ENCODE results near the gene PATL2.
"Not testable (repeated sequence)": the region's sequence is repeated elsewhere in the genome, so short reads cannot be mapped to it uniquely, and the experiment has no call there.

PATL2 gene

DNA sequence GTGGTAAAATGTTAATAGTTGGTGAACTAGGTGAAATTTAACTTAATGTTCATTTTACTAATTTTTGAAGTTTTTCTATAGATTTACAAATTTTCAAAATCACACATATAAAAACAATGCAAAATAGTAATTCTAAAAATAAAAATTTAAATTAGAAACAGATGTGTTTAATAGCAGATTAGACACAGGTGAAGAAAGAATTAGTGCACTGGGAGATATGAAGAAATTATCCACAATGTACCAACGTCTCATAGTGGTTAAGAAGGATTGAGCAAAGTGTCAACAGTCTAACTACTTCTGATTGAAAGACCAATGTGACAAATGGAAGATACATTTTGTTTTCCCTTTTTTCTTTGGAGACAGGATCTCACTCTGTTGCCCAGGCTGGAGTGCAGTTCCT is 74.1 kb downstream of the PATL2 start:
- peaks cover 20% of the 10 kb centered on the region for H3K36me3 ChIP-seq (ENCODE audit: insufficient read depth, low read length)
- peaks cover 20% of the 10 kb centered on the region for H3K4me1 ChIP-seq (ENCODE audit: control insufficient read depth, insufficient read depth, low read length, unreplicated experiment)
- H3K27ac ChIP-seq (ENCODE audit: low read depth, low read length), result no peak overlapping the region
- H2AFZ ChIP-seq (ENCODE audit: low read length, unreplicated experiment), result no peak overlapping the region
- H3K79me2 ChIP-seq (ENCODE audit: control insufficient read depth, insufficient read depth, low read length, unreplicated experiment), result no peaks in the 10 kb centered on the region
- H3K4me3 ChIP-seq (ENCODE audit: low read depth, low read length), result no peak overlapping the region
- no peaks in the 10 kb centered on the region for H3K27me3 ChIP-seq (ENCODE audit: insufficient read depth, low read length)

DNA sequence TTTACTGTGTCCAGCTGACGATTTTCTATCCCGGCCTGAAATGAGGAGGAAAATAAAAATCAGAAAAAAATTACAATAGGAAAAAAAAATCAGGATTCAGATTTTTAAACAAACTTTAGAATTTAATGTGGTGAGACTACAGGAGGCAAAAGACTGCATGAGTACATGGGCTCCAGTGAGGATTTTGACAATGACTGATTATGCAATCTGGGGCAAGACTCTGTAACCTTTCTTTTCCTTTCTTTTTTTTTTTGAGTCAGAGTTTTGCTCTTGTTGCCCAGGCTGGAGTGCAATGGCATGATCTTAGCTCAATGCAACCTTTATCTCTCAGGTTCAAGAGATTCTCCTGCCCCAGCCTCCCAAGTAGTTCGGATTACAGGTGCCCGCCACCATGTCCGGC is 77.5 kb downstream of the PATL2 start:
- Histone ChIP-seq H3K4me3 (ENCODE audit: low read depth, low read length) (peak overlapping the region; percentile 54; the same call in 1 of the 2 replicates), H3K79me2 (ENCODE audit: control insufficient read depth, insufficient read depth, low read length, unreplicated experiment) (no peaks in the 10 kb centered on the region), H3K4me1 (ENCODE audit: control insufficient read depth, insufficient read depth, low read length, unreplicated experiment) (peaks cover 20% of the 10 kb centered on the region), H2AFZ (ENCODE audit: low read length, unreplicated experiment) (no peak overlapping the region), H3K27ac (ENCODE audit: low read depth, low read length) (peak overlapping the region; percentile 100), H3K36me3 (ENCODE audit: insufficient read depth, low read length) (peaks cover 31% of the 10 kb centered on the region), H3K27me3 (ENCODE audit: insufficient read depth, low read length) (no peaks in the 10 kb centered on the region)

DNA sequence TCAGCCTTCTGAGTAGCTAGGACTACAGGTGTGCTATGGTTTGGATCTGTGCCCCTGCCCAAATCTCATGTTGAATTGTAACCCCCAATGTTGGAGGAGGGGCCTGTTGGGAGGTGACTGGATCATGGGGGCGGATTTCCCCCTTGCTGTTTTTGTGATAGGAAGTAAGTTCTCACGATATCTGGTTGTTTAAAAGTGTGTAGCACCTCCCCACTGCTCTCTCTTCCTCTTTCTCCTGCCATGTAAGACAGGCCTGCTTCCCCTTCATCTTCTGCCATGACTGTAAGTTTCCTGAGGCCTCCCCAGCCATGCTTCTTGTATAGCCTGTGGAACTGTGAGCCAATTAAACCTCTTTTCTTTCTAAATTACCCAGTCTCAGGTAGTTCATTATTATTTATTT is 85.8 kb downstream of the PATL2 start:
- H3K27me3 ChIP-seq (ENCODE audit: insufficient read depth, low read length); H3K79me2 ChIP-seq (ENCODE audit: control insufficient read depth, insufficient read depth, low read length, unreplicated experiment); H2AFZ ChIP-seq (ENCODE audit: low read length, unreplicated experiment); H3K27ac ChIP-seq (ENCODE audit: low read depth, low read length); H3K4me3 ChIP-seq (ENCODE audit: low read depth, low read length); H3K4me1 ChIP-seq (ENCODE audit: control insufficient read depth, insufficient read depth, low read length, unreplicated experiment): not testable (repeated sequence)
- H3K36me3 ChIP-seq (ENCODE audit: insufficient read depth, low read length), result peaks cover 29% of the 10 kb centered on the region

DNA sequence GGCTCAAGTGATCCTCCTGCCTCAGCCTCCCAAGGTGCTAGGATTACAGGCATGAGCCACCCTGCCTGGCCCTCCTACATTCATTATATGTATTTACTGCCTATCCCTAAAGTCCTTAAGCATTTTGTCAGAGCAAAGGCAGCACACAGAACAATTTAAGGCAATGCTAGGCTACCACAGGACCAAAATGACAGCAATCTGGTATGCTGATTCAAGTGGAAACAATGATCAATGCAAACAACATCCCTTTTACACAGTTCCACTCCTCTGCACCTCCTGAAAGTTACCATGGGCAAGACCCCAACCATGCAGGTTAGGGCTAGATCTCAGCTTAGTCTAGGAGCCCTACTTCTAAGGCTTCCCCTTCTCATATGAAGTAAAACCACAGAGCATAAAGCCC is 87.9 kb downstream of the PATL2 start:
- no peaks in the 10 kb centered on the region for H3K79me2 ChIP-seq (ENCODE audit: control insufficient read depth, insufficient read depth, low read length, unreplicated experiment)
- no peak overlapping the region for H3K27ac ChIP-seq (ENCODE audit: low read depth, low read length)
- no peaks in the 10 kb centered on the region for H3K27me3 ChIP-seq (ENCODE audit: insufficient read depth, low read length)
- no peak overlapping the region for H3K4me3 ChIP-seq (ENCODE audit: low read depth, low read length)
- H3K36me3 ChIP-seq (ENCODE audit: insufficient read depth, low read length), result peaks cover 26% of the 10 kb centered on the region
- H3K4me1 ChIP-seq (ENCODE audit: control insufficient read depth, insufficient read depth, low read length, unreplicated experiment), result no peaks in the 10 kb centered on the region
- H2AFZ ChIP-seq (ENCODE audit: low read length, unreplicated experiment), result no peak overlapping the region

DNA sequence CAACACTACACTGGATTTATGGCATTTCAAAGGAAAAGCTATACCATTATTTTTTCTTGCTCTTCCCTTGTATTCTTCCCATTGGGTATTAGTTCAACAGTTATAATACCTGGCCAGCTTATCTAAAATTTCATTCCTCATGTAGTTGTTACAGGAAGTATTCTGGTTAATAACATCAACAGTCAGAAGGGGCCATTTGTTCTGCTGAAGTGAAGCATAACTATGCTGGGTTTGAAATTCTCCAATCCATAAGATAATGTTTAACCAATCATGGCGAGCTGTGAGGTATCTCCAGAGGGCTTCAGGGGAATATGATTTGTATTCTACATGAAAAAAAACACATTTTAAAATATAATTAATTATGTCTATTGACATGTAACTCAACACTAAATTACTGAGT is 91.0 kb downstream of the PATL2 start:
- Histone ChIP-seq H3K27me3 (ENCODE audit: insufficient read depth, low read length) (no peaks in the 10 kb centered on the region), H3K79me2 (ENCODE audit: control insufficient read depth, insufficient read depth, low read length, unreplicated experiment) (no peaks in the 10 kb centered on the region), H3K4me3 (ENCODE audit: low read depth, low read length) (no peak overlapping the region), H3K27ac (ENCODE audit: low read depth, low read length) (no peak overlapping the region), H2AFZ (ENCODE audit: low read length, unreplicated experiment) (no peak overlapping the region), H3K36me3 (ENCODE audit: insufficient read depth, low read length) (peaks cover 34% of the 10 kb centered on the region), H3K4me1 (ENCODE audit: control insufficient read depth, insufficient read depth, low read length, unreplicated experiment) (no peaks in the 10 kb centered on the region)

DNA sequence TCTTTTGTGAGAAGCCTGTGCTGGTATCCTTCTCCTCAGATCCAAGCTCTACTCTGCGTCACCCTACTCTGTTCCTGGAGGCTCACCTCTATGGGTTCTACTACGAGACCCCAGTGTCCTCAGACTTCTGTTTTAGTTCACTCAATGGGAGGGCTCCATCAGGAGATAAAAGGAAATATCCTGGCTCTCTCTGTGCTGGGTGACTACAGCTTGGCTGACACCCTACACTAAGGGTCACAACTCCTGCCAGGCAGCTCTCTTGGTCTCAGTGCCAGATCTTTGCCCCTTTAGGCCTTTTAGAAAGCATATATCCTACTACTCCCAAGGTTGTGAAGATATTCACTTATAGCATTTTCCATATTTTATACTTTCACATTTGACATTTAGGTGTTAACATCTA is 94.1 kb downstream of the PATL2 start:
- Histone ChIP-seq H3K4me3 (ENCODE audit: low read depth, low read length) (no peak overlapping the region), H3K79me2 (ENCODE audit: control insufficient read depth, insufficient read depth, low read length, unreplicated experiment) (no peaks in the 10 kb centered on the region), H2AFZ (ENCODE audit: low read length, unreplicated experiment) (no peak overlapping the region), H3K4me1 (ENCODE audit: control insufficient read depth, insufficient read depth, low read length, unreplicated experiment) (no peaks in the 10 kb centered on the region), H3K27me3 (ENCODE audit: insufficient read depth, low read length) (no peaks in the 10 kb centered on the region), H3K36me3 (ENCODE audit: insufficient read depth, low read length) (peaks cover 54% of the 10 kb centered on the region), H3K27ac (ENCODE audit: low read depth, low read length) (no peak overlapping the region)
